IMR-90 (cell line): Measurements from ENCODE around the gene SCAMP4. TPM values are rescaled to one million over a fixed set of nuclear protein-coding genes. Genes with fewer than 3 reads are reported as not detected.

Experiments
- ATAC-seq: fragments of 200-7000 bp; cut with Tn5 transposase; 2 replicates; pipeline ENCODE4 v1.9.1; 2020; ENCODE audit warnings: low read depth, mild to moderate bottlenecking, moderate library complexity
- BruUV-seq: library from RNA; stranded (reverse); fragments of 400-500 nt; replicated peaks from 2 replicates; lab custom pipeline; 2021; lab: Mats Ljungman, UMichigan
- CTCF ChIA-PET: fragments of 300-600 bp; formaldehyde crosslinking; extraction: SDS; loops from one replicate; lab custom pipeline; 2021; ENCODE audit warnings: antibody characterized with exemption; lab: Yijun Ruan, JAX
- POLR2A ChIA-PET: fragments of 300-600 bp; sonication (Branson Sonifier 250); formaldehyde crosslinking; loops from one replicate; lab custom pipeline; 2022; ENCODE audit warnings: antibody characterized with exemption; ENCODE audit not compliant: unreplicated experiment; lab: Charles Lee
- DNase-seq: peaks from one replicate; pipeline ENCODE4 v3.0.0; 2013
- H2AFZ ChIP-seq: replicated peaks from 2 replicates; pipeline ENCODE3; 2013; ENCODE audit warnings: low read length, mild to moderate bottlenecking; ENCODE audit not compliant: poor library complexity
- H2AK5ac ChIP-seq: 2 replicates; pipeline ENCODE4 v1.6.1; 2013; ENCODE audit warnings: low read depth, low read length, inconsistent platforms
- H2AK9ac ChIP-seq: replicated peaks from 2 replicates; pipeline ENCODE3; 2013; ENCODE audit warnings: mild to moderate bottlenecking, low read depth, low read length, moderate library complexity; ENCODE audit not compliant: poor library complexity
- H2BK120ac ChIP-seq: 2 replicates; pipeline ENCODE4 v1.6.1; 2013; ENCODE audit warnings: low read depth, low read length, inconsistent platforms
- H2BK15ac ChIP-seq: 3 replicates; pipeline ENCODE4 v1.6.1; 2013; ENCODE audit warnings: low read depth, low read length, inconsistent platforms
- H2BK20ac ChIP-seq: 2 replicates; pipeline ENCODE4 v1.6.1; 2013; ENCODE audit warnings: low read depth, mild to moderate bottlenecking, inconsistent platforms, low read length, moderate library complexity
- H2BK5ac ChIP-seq: 2 replicates; pipeline ENCODE4 v1.6.1; 2013; ENCODE audit warnings: mild to moderate bottlenecking, low read depth, low read length, inconsistent platforms; ENCODE audit not compliant: poor library complexity, severe bottlenecking
- H3K14ac ChIP-seq: replicated peaks from 2 replicates; pipeline ENCODE4 v1.6.1; 2013; ENCODE audit warnings: low read depth, low read length, inconsistent platforms
- H3K18ac ChIP-seq: 2 replicates; pipeline ENCODE4 v1.6.1; 2013; ENCODE audit warnings: low read depth, low read length, control low read depth
- H3K23ac ChIP-seq: 2 replicates; pipeline ENCODE4 v1.6.1; 2013; ENCODE audit warnings: low read depth, low read length, inconsistent platforms
- H3K27ac ChIP-seq: 2 replicates; pipeline ENCODE4 v1.5.1; 2013; ENCODE audit warnings: mild to moderate bottlenecking, control low read depth, low read length; ENCODE audit not compliant: insufficient read depth
- H3K27me3 ChIP-seq: 2 replicates; pipeline ENCODE4 v1.6.1; 2013; ENCODE audit warnings: low read length; ENCODE audit not compliant: control insufficient read depth, insufficient read depth
- H3K36me3 ChIP-seq: 2 replicates; pipeline ENCODE4 v1.6.1; 2013; ENCODE audit warnings: low read length, mixed read lengths; ENCODE audit not compliant: control insufficient read depth, insufficient read depth
- H3K4ac ChIP-seq: 2 replicates; pipeline ENCODE4 v1.6.1; 2013; ENCODE audit warnings: low read depth, low read length, inconsistent platforms
- H3K4me1 ChIP-seq: 2 replicates; pipeline ENCODE4 v1.6.1; 2013; ENCODE audit warnings: low read length, mixed read lengths; ENCODE audit not compliant: control insufficient read depth, insufficient read depth
- H3K4me2 ChIP-seq: 2 replicates; pipeline ENCODE4 v1.6.1; 2013; ENCODE audit warnings: low read depth, mild to moderate bottlenecking, control low read depth, low read length, moderate library complexity
- H3K4me3 ChIP-seq: 2 replicates; pipeline ENCODE4 v1.5.1; 2013; ENCODE audit warnings: low read depth, mild to moderate bottlenecking, control low read depth, low read length, moderate library complexity; ENCODE audit not compliant: insufficient read depth
- H3K56ac ChIP-seq: 2 replicates; pipeline ENCODE4 v1.6.1; 2013; ENCODE audit warnings: low read length, inconsistent platforms; ENCODE audit not compliant: insufficient read depth; ENCODE audit errors: extremely low read depth
- H3K79me1 ChIP-seq, 2 experiments: 2 replicates each; pipeline ENCODE4 v1.6.1; 2013; ENCODE audit warnings: low read length in 2 of 2, inconsistent platforms in 1 of 2, low read depth in 1 of 2
- H3K9ac ChIP-seq: 2 replicates; pipeline ENCODE4 v1.6.1; 2013; ENCODE audit warnings: low read depth, low read length, control low read depth
- H3K9me1 ChIP-seq: 2 replicates; pipeline ENCODE4 v1.6.1; 2013; ENCODE audit warnings: low read length, inconsistent platforms; ENCODE audit not compliant: insufficient read depth
- H3K9me3 ChIP-seq: 2 replicates; pipeline ENCODE4 v1.6.1; 2013; ENCODE audit warnings: low read length; ENCODE audit not compliant: control insufficient read depth, insufficient read depth
- H4K20me1 ChIP-seq: 2 replicates; pipeline ENCODE4 v1.6.1; 2013; ENCODE audit warnings: low read length, inconsistent platforms; ENCODE audit not compliant: insufficient read depth
- H4K5ac ChIP-seq: 2 replicates; pipeline ENCODE4 v1.6.1; 2013; ENCODE audit warnings: mild to moderate bottlenecking, low read depth, low read length, control low read depth
- H4K8ac ChIP-seq, 2 experiments: 2 replicates each; pipeline ENCODE4 v1.6.1; 2013; ENCODE audit warnings: low read depth in 2 of 2, low read length in 2 of 2, control low read depth in 1 of 2, inconsistent platforms in 1 of 2
- H4K91ac ChIP-seq: 2 replicates; pipeline ENCODE4 v1.6.1; 2013; ENCODE audit warnings: low read depth, low read length, inconsistent platforms; ENCODE audit not compliant: insufficient read depth
- BHLHE40 ChIP-seq: fragments of 150-350 bp; IDR thresholded peaks from 2 replicates; pipeline ENCODE4 v1.6.1; 2016; ENCODE audit warnings: mild to moderate bottlenecking, low read depth, low read length
- CEBPB ChIP-seq: IDR thresholded peaks from 2 replicates; pipeline ENCODE4 v1.6.1; 2012; ENCODE audit warnings: low read depth, low read length, improper control_type of control experiment
- CTCF ChIP-seq: conservative IDR thresholded peaks from 2 replicates; pipeline ENCODE4 v1.5.1; 2012; ENCODE audit warnings: mild to moderate bottlenecking, low read depth, low read length, improper control_type of control experiment
- FOS ChIP-seq: fragments of 150-350 bp; IDR thresholded peaks from 2 replicates; pipeline ENCODE4 v1.6.1; 2016; ENCODE audit warnings: low read depth, low read length
- MAFK ChIP-seq: IDR thresholded peaks from 2 replicates; pipeline ENCODE4 v1.6.1; 2012; ENCODE audit warnings: low read depth, low read length, improper control_type of control experiment
- MAZ ChIP-seq: IDR thresholded peaks from 2 replicates; pipeline ENCODE4 v1.6.1; 2012; ENCODE audit warnings: low read depth, mild to moderate bottlenecking, low read length, improper control_type of control experiment, moderate library complexity, borderline replicate concordance
- POLR2A ChIP-seq: IDR thresholded peaks from 2 replicates; pipeline ENCODE4 v1.6.1; 2012; ENCODE audit warnings: mild to moderate bottlenecking, low read depth, low read length
- RCOR1 ChIP-seq: IDR thresholded peaks from 2 replicates; pipeline ENCODE4 v1.6.1; 2012; ENCODE audit warnings: mild to moderate bottlenecking, low read length, improper control_type of control experiment; ENCODE audit not compliant: insufficient replicate concordance
- RFX5 ChIP-seq: IDR thresholded peaks from 2 replicates; pipeline ENCODE4 v1.8.0; 2012; ENCODE audit warnings: low read depth, mild to moderate bottlenecking, low read length, moderate library complexity
- WGBS, 2 experiments: methylation state at CpG; one replicate each; pipeline versions ENCODE4 v1.1.5 to v1.1.7; 2013; ENCODE audit warnings: missing lambda C conversion rate in 2 of 2; ENCODE audit not compliant: insufficient read length in 1 of 2; ENCODE audit errors: extremely low coverage in 2 of 2; 5-methylcytosine and 5-hydroxymethylcytosine counted together
- dilution Hi-C: fragments of 300-500 bp; cut with HindIII; formaldehyde crosslinking; loops from one replicate; pipeline ENCODE4 v1.14.3; 2018; ENCODE audit warnings: low sequenced_read_pairs; ENCODE audit not compliant: unreplicated experiment
- in situ Hi-C: fragments of 300-500 bp; cut with MboI; formaldehyde crosslinking; loops from 3 replicates; pipeline ENCODE4 v1.14.3; 2019; ENCODE audit warnings: low sequenced_read_pairs, inconsistent platforms, mixed read lengths
- intact Hi-C: fragments of 100-400 bp; cut with micrococcal nuclease; formaldehyde crosslinking; loops from 2 replicates; pipeline ENCODE4 v1.10.0; 2022
- polyA plus RNA-seq, 3 experiments: library from polyadenylated mRNA; depleted of rRNA; stranded (reverse); fragments of >200 nt; gene quantifications; 2 replicates each; pipeline ENCODE4 v1.2.3, GENCODE V29; 2012; ENCODE audit warnings: low replicate concordance in 1 of 3
- total RNA-seq: library from RNA; depleted of rRNA; stranded (reverse); fragments of >200 nt; gene quantifications from 2 replicates; pipeline ENCODE4 v1.2.3, GENCODE V29; 2012

Gene SCAMP4
- total and polyA plus RNA-seq, 2 of the 4 experiments (the other 2 are of a cell fraction): 16.1 to 28.1 TPM

DNA sequence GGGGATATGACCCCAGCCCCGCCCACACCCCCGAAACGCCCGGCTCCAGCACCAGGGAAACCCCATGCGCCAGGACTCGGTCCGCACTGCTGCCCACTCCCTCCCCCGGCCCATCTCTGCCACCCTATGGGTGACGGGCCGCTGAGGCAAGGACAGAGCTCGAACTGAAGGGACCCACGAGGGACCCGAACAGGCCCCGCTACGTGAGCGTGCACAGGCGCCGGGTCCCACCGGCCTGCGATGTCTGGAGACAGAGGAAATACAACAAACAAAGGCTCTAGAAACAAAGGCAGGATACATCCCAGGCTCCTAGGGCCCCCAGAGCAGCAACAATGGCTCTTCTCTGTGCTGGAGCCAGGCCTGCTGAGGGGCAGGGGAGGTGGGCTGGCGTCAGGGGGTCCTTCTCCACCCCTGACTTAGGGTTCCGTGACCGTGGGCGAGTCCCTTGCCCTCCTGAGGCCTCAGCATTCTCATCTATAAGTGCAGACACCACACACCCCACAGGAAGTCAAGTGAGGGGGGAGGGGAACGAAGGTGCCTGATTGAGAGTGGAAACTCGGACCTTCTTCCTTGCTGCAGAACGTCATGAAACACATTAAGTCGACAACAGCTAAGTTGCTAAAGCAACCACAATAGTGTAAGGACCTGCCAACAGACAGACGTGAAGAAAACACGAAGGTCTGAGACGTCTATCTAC is 23.0 kb upstream of the SCAMP4 start (continued):
- TF ChIP-seq MAFK: no peak

DNA sequence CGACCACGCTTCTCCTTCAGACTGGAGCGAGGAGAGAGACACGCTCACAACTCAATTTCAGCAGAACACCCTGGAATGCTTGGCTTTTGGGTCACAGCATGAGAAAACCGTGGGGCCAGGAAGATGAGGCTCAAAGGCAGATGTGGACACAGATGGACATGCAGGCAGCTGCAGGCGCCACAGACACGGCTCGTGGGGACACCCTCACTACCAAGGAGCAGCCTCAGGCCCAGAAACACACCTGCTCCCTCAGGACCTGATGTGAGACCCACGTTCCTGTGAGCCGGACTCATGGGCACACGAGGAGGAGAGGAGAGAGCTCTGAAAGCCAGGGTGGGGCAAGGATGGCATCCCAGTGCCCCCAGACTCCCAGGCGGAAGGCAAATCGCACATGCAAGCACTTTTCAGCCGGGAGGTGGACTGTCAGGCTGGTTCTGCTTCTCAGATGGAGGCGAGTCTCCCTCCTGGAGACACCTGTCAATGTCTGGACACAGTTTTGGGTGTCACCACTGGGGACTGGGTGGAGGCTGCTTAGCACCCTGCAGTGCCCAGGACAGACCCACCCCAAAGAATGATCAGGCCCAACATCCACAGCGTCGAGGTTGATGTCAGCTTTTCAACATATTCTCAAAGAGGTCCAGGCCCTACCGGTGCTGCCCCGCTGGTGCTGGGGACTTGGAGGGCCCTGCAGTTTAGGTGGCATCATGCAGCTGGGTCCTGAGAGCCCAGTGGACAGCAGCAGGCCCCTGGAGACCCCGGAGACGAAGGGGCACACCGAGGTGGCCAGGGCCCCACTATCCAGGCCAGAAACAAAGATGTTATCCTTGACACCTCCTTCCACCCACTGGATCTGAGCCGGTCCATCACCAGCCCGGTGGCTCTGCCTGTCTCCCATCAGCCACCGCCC is 22.2 kb upstream of the SCAMP4 start:
- CTCF ChIA-PET: no interaction called here
- POLR2A ChIA-PET: no interaction called here
- Histone ChIP-seq H3K36me3 (peaks cover 12% of the 10 kb centered on the region; the same call in 1 of the 2 replicates), H2BK5ac (no peak overlapping the region), H3K9ac (0 out of 2 replicates have a peak overlapping the region, but pooled peaks have one; percentile 30), H4K8ac (no peak overlapping the region), H3K56ac (no peak overlapping the region), H3K18ac (no peak overlapping the region), H3K9me3 (no peaks in the 10 kb centered on the region), H2BK120ac (no peak overlapping the region), H2AK5ac (no peak overlapping the region; the same call in 1 of the 2 replicates), H4K20me1 (peaks cover 46% of the 10 kb centered on the region), H2BK20ac (no peak overlapping the region), H4K91ac (no peak overlapping the region), H3K79me1 (peaks cover 4 to 44% of the 10 kb centered on the region in 2 experiments), H3K14ac (0 out of 2 replicates have a peak overlapping the region, but pooled peaks have one; percentile 35), H2AFZ (no peak overlapping the region), H3K4me2 (peak overlapping the region; percentile 99; the same call in 1 of the 2 replicates), H2BK15ac (no peak overlapping the region), H3K9me1 (peaks cover 18% of the 10 kb centered on the region), H3K4ac (no peak overlapping the region), H2AK9ac (peak overlapping the region; percentile 78), H3K27ac (no peak overlapping the region), H4K5ac (no peak overlapping the region), H3K23ac (peak overlapping the region; percentile 37; the same call in 1 of the 2 replicates), H3K4me3 (peak overlapping the region; percentile 7; the same call in 1 of the 2 replicates), H3K27me3 (no peaks in the 10 kb centered on the region), H3K4me1 (peaks cover 24% of the 10 kb centered on the region)
- dilution Hi-C loops: no loop called here
- DNase-seq: no peak
- in situ Hi-C loops: no loop called here
- intact Hi-C loops: no loop called here
- TSS peak; percentile 59 for BruUV-seq
- ATAC-seq: no peak
- 83% methylated on average over 12 of the region's 25 CpGs; no CpG with 5 or more reads in 1 of the 2 experiments for WGBS, 2 experiments
- TF ChIP-seq RFX5 (no peak), RCOR1 (no peak), POLR2A (no peak), MAZ (no peak), FOS (no peak), BHLHE40 (no peak), CTCF (no peak), CEBPB (no peak)
